Ovary (tissue), 9 donors: ENCODE results near the gene GSN. TPM values are rescaled to one million over a fixed set of nuclear protein-coding genes. Genes with fewer than 3 reads are reported as not detected.
A peak's percentile ranks its signal among the peaks of the same experiment; 100 is the strongest.

ENCODE experiments used
- DNase-seq, 5 donors: peaks; one replicate each; pipeline ENCODE4 v3.0.0-alpha.2; 2019 to 2020
- H3K27ac ChIP-seq, 2 donors: fragments of 200-600 bp; one replicate each; pipeline versions ENCODE4 v1.5.1 to v1.8.0; 2019 to 2022
- H3K27me3 ChIP-seq: fragments of 200-600 bp; one replicate; pipeline ENCODE4 v1.8.0; 2022
- H3K36me3 ChIP-seq: fragments of 200-600 bp; sonication (generic); one replicate; pipeline ENCODE4 v1.5.1; 2019
- H3K4me1 ChIP-seq: one replicate; pipeline ENCODE4 v1.8.1; 2013; ENCODE audit warnings: mild to moderate bottlenecking, moderate library complexity; ENCODE audit not compliant: insufficient read depth
- H3K4me3 ChIP-seq: fragments of 200-600 bp; sonication (generic); one replicate; pipeline ENCODE4 v1.5.1; 2017
- H3K9me3 ChIP-seq, 2 donors: fragments of 200-600 bp in 1 of 2; sonication (generic) in 1 of 2; one replicate each; pipeline versions ENCODE4 v1.5.1 to v1.8.1; 2013 to 2019; ENCODE audit warnings: mild to moderate bottlenecking in 1 of 2, moderate library complexity in 1 of 2
- CTCF ChIP-seq, 3 donors: fragments of 450-650 bp in 2 of 3; fragments of 200-600 bp in 1 of 3; IDR thresholded peaks; one replicate each; pipeline versions ENCODE4 v1.5.1 to v1.8.0; 2016 to 2022; ENCODE audit warnings: antibody characterized with exemption in 3 of 3, mild to moderate bottlenecking in 1 of 3
- EP300 ChIP-seq: sonication (generic); formaldehyde crosslinking; IDR thresholded peaks from one replicate; pipeline ENCODE4 v1.6.1; 2017; ENCODE audit warnings: antibody characterized with exemption
- POLR2A ChIP-seq: fragments of 450-650 bp; IDR thresholded peaks from one replicate; pipeline ENCODE4 v1.6.1; 2017; ENCODE audit warnings: antibody characterized with exemption, mild to moderate bottlenecking, moderate library complexity
- WGBS, 3 donors: extraction: QIAGEN DNeasy Blood & Tissue Kit in 1 of 3; methylation state at CpG; one replicate each; pipeline versions ENCODE4 v1.1.5 to v1.1.7; 2013 to 2017; 5-methylcytosine and 5-hydroxymethylcytosine counted together
- intact Hi-C, 4 donors: fragments of 100-400 bp; cut with DNase I; formaldehyde crosslinking; loops; one replicate each; pipeline versions ENCODE4 v1.11.0 to v1.15.1; 2022 to 2023
- polyA plus RNA-seq, 2 donors: library from polyadenylated mRNA; stranded (reverse); fragments of 200-250 nt in 1 of 2; fragments of 350-450 nt in 1 of 2; fragmentation: Illumina TruSeq in 1 of 2; extraction: RNeasy Lipid Tissue Mini Kit (QIAGEN cat#74804) in 1 of 2; gene quantifications; one replicate each; pipeline ENCODE4 v1.2.3, GENCODE V29; 2013 to 2014
- total RNA-seq, 7 donors: library from RNA; depleted of rRNA in 2 of 7; stranded (reverse); fragments of >200 nt in 2 of 7; fragmentation: NEBNext Ultra II Directional in 3 of 7; extraction: Animal tissue kit (Norgen Biotek cat#: 25700) in 3 of 7; gene quantifications; one replicate each; pipeline versions ENCODE4 v1.1.0 to v1.2.4, GENCODE V29; 2016 to 2023
- donor health status: DM: no; HTN: no; CAD: no; lungs with moderate emphysema.
- donor health status: DM: no; HTN: no; CAD: no.
- donor health status: Bipolar disorder and iron deficiency.
- donor health status: DM: yes; HTN: yes; CAD: no.
- donor health status: DM: no; HTN: no; CAD: no.
- donor health status: DM: yes; HTN: yes; CAD: no.

GSN gene
- total and polyA plus RNA-seq, 9 donors = 188 to 706 (median 370) TPM

DNA sequence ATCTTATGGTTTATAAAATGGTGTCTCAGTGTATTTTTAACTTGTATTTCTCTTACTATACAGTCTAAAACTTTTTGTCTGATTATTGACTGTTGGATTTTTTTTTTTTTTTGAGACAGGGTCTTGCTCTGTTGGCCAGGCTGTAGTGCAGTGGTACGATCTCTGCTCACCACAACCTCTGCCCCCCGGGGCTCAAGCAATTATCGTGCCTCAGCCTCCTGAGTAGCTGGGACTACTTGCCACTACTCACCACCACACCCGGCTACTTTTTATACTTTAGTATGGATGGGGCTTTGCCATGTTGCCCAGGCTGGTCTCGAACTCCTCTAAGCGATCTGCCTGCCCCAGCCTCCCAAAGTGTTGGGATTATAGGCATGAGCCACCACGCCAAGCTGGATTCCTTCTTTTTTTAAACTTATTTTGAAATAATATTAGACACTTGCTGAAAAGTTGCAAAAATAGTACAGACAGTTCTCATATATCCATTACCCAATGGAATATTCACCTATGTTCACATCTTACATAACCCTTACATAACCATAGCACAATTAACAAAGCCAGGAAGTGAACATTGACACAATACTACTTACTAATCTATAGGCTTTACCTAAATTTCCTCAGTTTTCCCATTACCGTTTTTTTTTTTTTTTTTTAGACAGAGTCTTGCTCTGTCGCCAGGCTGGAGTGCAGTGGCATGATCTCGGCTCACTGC is 54.9 kb downstream of the GSN start:
- peak in 1 of 5 donors; percentile 9 for DNase-seq
- 90 to 94% (median 92%) methylated on average over 10 of the region's 10 CpGs for WGBS, 3 donors
- Histone ChIP-seq H3K27me3 (no peaks in the 10 kb centered on the region), H3K4me1 (peaks cover 9% of the 10 kb centered on the region), H3K27ac (no peak overlapping the region), H3K9me3 (no peaks in the 10 kb centered on the region), H3K4me3 (no peak overlapping the region), H3K36me3 (no peaks in the 10 kb centered on the region)
- TF ChIP-seq POLR2A (no peak), EP300 (no peak)
- intact Hi-C loops = loop anchor here in 2 of 4 donors (5.0 to 10.0 kb wide), 3 partner anchors 49 to 108 kb away; partner anchors contain the start of gene STOM (in 2 of the 2)

DNA sequence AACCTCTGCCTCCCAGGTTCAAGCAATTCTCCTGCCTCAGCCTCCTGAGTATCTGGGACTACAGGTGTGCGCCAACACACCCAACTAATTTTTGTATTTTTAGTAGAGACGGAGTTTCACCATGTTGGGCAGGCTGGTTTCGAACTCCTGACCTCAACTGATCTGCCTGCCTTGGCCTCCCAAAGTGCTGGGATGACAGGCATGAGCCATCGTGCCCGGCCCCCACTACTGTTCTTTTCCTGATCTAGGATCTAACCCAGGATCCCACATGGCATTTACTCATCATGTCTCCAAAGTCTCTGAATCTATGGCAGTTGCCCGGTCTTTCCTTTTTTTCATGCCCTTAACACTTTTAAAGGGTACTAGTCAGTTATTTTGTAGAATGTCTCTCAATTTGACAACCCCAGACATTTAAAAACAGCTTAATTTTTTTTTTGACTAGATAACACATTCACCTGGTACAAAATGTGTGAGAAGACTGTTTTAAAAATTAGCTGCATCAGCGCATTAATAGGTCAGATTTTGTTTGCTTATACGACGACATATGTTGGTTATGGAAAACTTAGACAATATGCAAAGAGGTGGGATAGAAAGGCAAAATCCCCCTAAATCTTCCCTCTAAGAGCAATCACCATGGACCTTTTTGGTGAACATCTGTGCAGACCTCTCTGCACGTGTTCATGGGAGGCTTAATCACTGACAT is 55.6 kb downstream of the GSN start:
- no peak for TF ChIP-seq CTCF (IDR thresholded peaks at IDR 0.05)
- TF ChIP-seq EP300 = no peak
- no peak for TF ChIP-seq POLR2A
- no peaks in the 10 kb centered on the region for H3K36me3 ChIP-seq
- no peak for DNase-seq
- no peak overlapping the region for H3K4me3 ChIP-seq
- H3K27ac ChIP-seq = no peak overlapping the region
- intact Hi-C loops = loop anchor here in 3 of 4 donors (2.0 to 10.0 kb wide), 4 partner anchors 47 to 109 kb away; partner anchors contain the start of gene STOM (in 3 of the 3)
- H3K9me3 ChIP-seq = no peaks in the 10 kb centered on the region
- WGBS, 3 donors = 92 to 95% (median 93%) methylated on average over 10 of the region's 10 CpGs
- no peaks in the 10 kb centered on the region for H3K27me3 ChIP-seq
- peaks cover 5% of the 10 kb centered on the region for H3K4me1 ChIP-seq

- intact Hi-C loops = loop anchor here in 3 of 4 donors (2.0 to 10.0 kb wide), 4 partner anchors 46 to 110 kb away; partner anchors contain the start of gene STOM (in 3 of the 3)
- DNase-seq = peak in 1 of 5 donors; percentile 11
- Histone ChIP-seq H3K27ac (no peak overlapping the region), H3K36me3 (no peaks in the 10 kb centered on the region), H3K9me3 (no peaks in the 10 kb centered on the region), H3K27me3 (no peaks in the 10 kb centered on the region), H3K4me3 (no peak overlapping the region), H3K4me1 (peaks cover 5% of the 10 kb centered on the region)
- WGBS, 3 donors = 90 to 98% (median 92%) methylated on average over 5 of the region's 5 CpGs
- no peak for TF ChIP-seq POLR2A
- TF ChIP-seq EP300 = no peak
- no peak for TF ChIP-seq CTCF (IDR thresholded peaks at IDR 0.05)
Observed at GRCh38 chr9:121324316-121324715, 56.4 kb downstream of the GSN start.

- no peak for DNase-seq
- Histone ChIP-seq H3K27me3 (no peaks in the 10 kb centered on the region), H3K36me3 (no peaks in the 10 kb centered on the region), H3K4me1 (peaks cover 5% of the 10 kb centered on the region), H3K27ac (peak overlapping the region in 1 of 2 donors; percentile 74), H3K4me3 (no peak overlapping the region), H3K9me3 (no peaks in the 10 kb centered on the region)
- 81 to 83% (median 81%) methylated on average over 2 of the region's 2 CpGs for WGBS, 3 donors
- TF ChIP-seq EP300 (no peak), CTCF (IDR thresholded peaks at IDR 0.05) (no peak), POLR2A (no peak)
- intact Hi-C loops = loop anchor here in 3 of 4 donors (2.0 to 10.0 kb wide), 4 partner anchors 46 to 110 kb away; partner anchors contain the start of gene STOM (in 3 of the 3)
Observed at GRCh38 chr9:121324755-121325154, 56.8 kb downstream of the GSN start.
